Measurements from ENCODE around the gene PARD3B.

- TF ChIP-seq YY1 (IDR thresholded peaks at IDR 0.05; ENCODE audit: insufficient read depth, insufficient read length) (no peak), SUZ12 (IDR thresholded peaks at IDR 0.05; ENCODE audit: extremely low read depth, insufficient read depth, insufficient read length) (no peak), ZNF274 (IDR thresholded peaks at IDR 0.05; ENCODE audit: low read depth, low read length) (no peak)
These were observed 1120.5 kb downstream of the PARD3B start for GRCh38 chr2:205665791-205666190.

All from NT2/D1 (cell line).